ENCODE results near the gene MUC22.

DNA sequence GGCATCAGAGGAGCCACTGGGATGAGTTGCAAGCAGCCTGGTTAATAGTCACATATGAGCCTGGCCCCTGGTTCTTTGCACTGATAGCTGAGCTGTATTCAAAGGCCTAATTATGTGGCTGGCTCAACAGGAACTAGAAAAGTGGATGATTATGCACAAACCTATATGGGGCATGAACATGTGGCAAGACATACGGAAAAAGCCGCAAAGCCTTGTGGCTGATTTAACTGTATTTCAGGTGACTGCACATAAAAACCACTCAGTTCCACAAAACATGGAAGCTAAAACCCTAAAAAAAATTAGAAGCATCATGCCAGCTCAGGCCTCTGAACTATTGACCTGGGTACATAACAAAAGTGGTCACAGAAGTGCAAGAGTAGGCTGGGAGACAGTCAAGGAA is 13.0 kb upstream of the MUC22 start:
- TF ChIP-seq, protein P1, sequence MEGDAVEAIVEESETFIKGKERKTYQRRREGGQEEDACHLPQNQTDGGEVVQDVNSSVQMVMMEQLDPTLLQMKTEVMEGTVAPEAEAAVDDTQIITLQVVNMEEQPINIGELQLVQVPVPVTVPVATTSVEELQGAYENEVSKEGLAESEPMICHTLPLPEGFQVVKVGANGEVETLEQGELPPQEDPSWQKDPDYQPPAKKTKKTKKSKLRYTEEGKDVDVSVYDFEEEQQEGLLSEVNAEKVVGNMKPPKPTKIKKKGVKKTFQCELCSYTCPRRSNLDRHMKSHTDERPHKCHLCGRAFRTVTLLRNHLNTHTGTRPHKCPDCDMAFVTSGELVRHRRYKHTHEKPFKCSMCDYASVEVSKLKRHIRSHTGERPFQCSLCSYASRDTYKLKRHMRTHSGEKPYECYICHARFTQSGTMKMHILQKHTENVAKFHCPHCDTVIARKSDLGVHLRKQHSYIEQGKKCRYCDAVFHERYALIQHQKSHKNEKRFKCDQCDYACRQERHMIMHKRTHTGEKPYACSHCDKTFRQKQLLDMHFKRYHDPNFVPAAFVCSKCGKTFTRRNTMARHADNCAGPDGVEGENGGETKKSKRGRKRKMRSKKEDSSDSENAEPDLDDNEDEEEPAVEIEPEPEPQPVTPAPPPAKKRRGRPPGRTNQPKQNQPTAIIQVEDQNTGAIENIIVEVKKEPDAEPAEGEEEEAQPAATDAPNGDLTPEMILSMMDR (IDR thresholded peaks at IDR 0.05; ENCODE audit: low read depth, low read length), result no peak
- no peak for TF ChIP-seq EZH2phosphoT487 (IDR thresholded peaks at IDR 0.05; ENCODE audit: low read depth)

All from OCI-LY3 (cell line).